K562 (cell line): ENCODE results near the gene DLGAP1. TPM values are rescaled to one million over a fixed set of nuclear protein-coding genes. Genes with fewer than 3 reads are reported as not detected.

ENCODE experiments used
- ATAC-seq: fragments of 200-7000 bp; cut with Tn5 transposase; 3 replicates; pipeline ENCODE4 v1.9.1; 2020; ENCODE audit warnings: moderate library complexity
- BruUV-seq: library from RNA; stranded (reverse); fragments of 400-500 nt; replicated peaks from 2 replicates; lab custom pipeline; 2021; lab: Mats Ljungman, UMichigan
- CTCF ChIA-PET: fragments of 300-600 bp; formaldehyde crosslinking; extraction: SDS; loops from one replicate; lab custom pipeline; 2021; ENCODE audit warnings: low intra/inter-chr PET ratio; lab: Yijun Ruan, JAX
- POLR2A ChIA-PET: fragments of 300-600, 350-650 bp; sonication (Branson Sonifier 250); formaldehyde crosslinking; extraction: SDS; loops from one replicate; lab custom pipeline; 2021; ENCODE audit warnings: antibody characterized with exemption, inconsistent platforms; lab: Yijun Ruan, JAX
- DNase-seq, 4 experiments: peaks; one replicate each; pipeline versions ENCODE4 v3.0.0 to v3.0.0-alpha.2; 2011 to 2018; ENCODE audit warnings: low spot score in 3 of 4, mixed read lengths in 3 of 4; ENCODE audit errors: extremely low read depth in 1 of 4
- FAIRE-seq: peaks from 2 replicates; lab custom pipeline; 2011; peaks lifted over from hg19 to GRCh38; lab: Jason Lieb, UNC
- H2AFZ ChIP-seq: 2 replicates; pipeline ENCODE4 v1.6.0; 2011; ENCODE audit warnings: low read depth, low read length, control low read depth, inconsistent platforms
- H3K27ac ChIP-seq: fragments of 200-600 bp; 3 replicates; pipeline ENCODE4 v1.8.0; 2011; ENCODE audit warnings: low read depth, mild to moderate bottlenecking, control low read depth, inconsistent platforms, low read length, moderate library complexity, mixed read lengths; ENCODE audit errors: extremely low read depth
- H3K27me3 ChIP-seq, 2 experiments: fragments of 300-600 bp in 1 of 2; 2 replicates in 1 of 2; 3 replicates in 1 of 2; pipeline versions ENCODE4 v1.6.0 to v1.8.0; 2011; ENCODE audit warnings: inconsistent platforms in 2 of 2, low read length in 2 of 2, mild to moderate bottlenecking in 1 of 2, mixed read lengths in 1 of 2, moderate library complexity in 1 of 2; ENCODE audit not compliant: control insufficient read depth in 2 of 2, insufficient read depth in 2 of 2
- H3K36me3 ChIP-seq: fragments of 300-600 bp; 3 replicates; pipeline ENCODE4 v1.8.0; 2011; ENCODE audit warnings: mild to moderate bottlenecking, low read length, inconsistent platforms; ENCODE audit not compliant: control insufficient read depth, insufficient read depth
- H3K4me1 ChIP-seq, 2 experiments: fragments of 200-600 bp in 1 of 2; replicated peaks in 1 of 2; 2 replicates in 1 of 2; 3 replicates in 1 of 2; pipeline versions ENCODE4 v1.5.1 to v1.8.0; 2011; ENCODE audit warnings: inconsistent platforms in 2 of 2, low read length in 2 of 2, mild to moderate bottlenecking in 1 of 2, mixed read lengths in 1 of 2, moderate library complexity in 1 of 2; ENCODE audit not compliant: control insufficient read depth in 2 of 2, insufficient read depth in 2 of 2
- H3K4me2 ChIP-seq: 2 replicates; pipeline ENCODE4 v1.6.1; 2011; ENCODE audit warnings: low read length, control low read depth, inconsistent platforms, mixed read lengths; ENCODE audit not compliant: insufficient read depth
- H3K4me3 ChIP-seq: fragments of 200-600 bp; sonication (generic), shearing (Covaris generic); 2 replicates; pipeline ENCODE4 v1.5.1; 2016; ENCODE audit warnings: control low read depth, inconsistent platforms
- H3K79me2 ChIP-seq: fragments of 200-600 bp; 3 replicates; pipeline ENCODE4 v1.8.0; 2011; ENCODE audit warnings: low read length, inconsistent platforms; ENCODE audit not compliant: control insufficient read depth, insufficient read depth
- H3K9ac ChIP-seq, 2 experiments: 2 replicates each; pipeline versions ENCODE4 v1.6.0 to v1.6.1; 2011; ENCODE audit warnings: low read depth in 2 of 2, low read length in 2 of 2, control low read depth in 1 of 2, inconsistent platforms in 1 of 2, mild to moderate bottlenecking in 1 of 2, mixed read lengths in 1 of 2; ENCODE audit not compliant: insufficient read depth in 1 of 2
- H3K9me1 ChIP-seq: one replicate; pipeline ENCODE4 v1.6.0; 2011; ENCODE audit warnings: inconsistent platforms, mild to moderate bottlenecking, low read length, moderate library complexity; ENCODE audit not compliant: control insufficient read depth, insufficient read depth
- H3K9me3 ChIP-seq: replicated peaks from 2 replicates; pipeline ENCODE4 v1.5.1; 2011; ENCODE audit warnings: low read depth, low read length, inconsistent platforms; ENCODE audit not compliant: control insufficient read depth, insufficient read depth
- H4K20me1 ChIP-seq: replicated peaks from 2 replicates; pipeline ENCODE4 v1.6.1; 2011; ENCODE audit warnings: low read length, inconsistent platforms, mixed read lengths; ENCODE audit not compliant: control insufficient read depth, insufficient read depth
- BDP1 ChIP-seq: IDR thresholded peaks from 3 replicates; pipeline ENCODE4 v1.6.1; 2011; ENCODE audit not compliant: insufficient read length, insufficient read depth
- CBX2 ChIP-seq: fragments of 200-600 bp; sonication (generic); IDR thresholded peaks from one replicate; pipeline ENCODE4 v1.6.1; 2012; ENCODE audit warnings: mild to moderate bottlenecking, low read length, inconsistent platforms; ENCODE audit not compliant: insufficient read depth, poor library complexity, severe bottlenecking
- ESRRA ChIP-seq: fragments of 450-650 bp; IDR thresholded peaks from 2 replicates; pipeline ENCODE4 v1.6.1; 2014; ENCODE audit warnings: low read depth, mild to moderate bottlenecking, moderate library complexity, borderline replicate concordance
- FOXK1 ChIP-seq: sonication (generic); formaldehyde crosslinking; IDR thresholded peaks from 2 replicates; pipeline ENCODE4 v1.8.0; 2022; ENCODE audit warnings: missing genetic modification reagents, mild to moderate bottlenecking, borderline replicate concordance
- GTF2E2 ChIP-seq: fragments of 200-800 bp; sonication (Bioruptor generic); IDR thresholded peaks from 2 replicates; pipeline ENCODE4 v1.6.1; 2016; ENCODE audit warnings: missing genetic modification characterization, missing compliant biosample characterization
- JUN ChIP-seq, 2 experiments: sonication (generic) in 1 of 2; formaldehyde crosslinking in 1 of 2; IDR thresholded peaks; 2 replicates each; pipeline versions ENCODE4 v1.6.1 to v1.8.0; 2012 to 2022; ENCODE audit warnings: borderline replicate concordance in 2 of 2, mild to moderate bottlenecking in 2 of 2, improper control_type of control experiment in 1 of 2, low read depth in 1 of 2, low read length in 1 of 2, missing genetic modification reagents in 1 of 2
- KDM1A ChIP-seq, 2 experiments: fragments of 450-650 bp; IDR thresholded peaks; 2 replicates each; pipeline ENCODE4 v1.6.1; 2016; ENCODE audit warnings: mild to moderate bottlenecking in 2 of 2
- SUPT5H ChIP-seq: fragments of 450-650 bp; IDR thresholded peaks from 2 replicates; pipeline ENCODE4 v1.6.1; 2016
- ZNF589 ChIP-seq: fragments of 200-800 bp; sonication (Bioruptor generic); IDR thresholded peaks from 2 replicates; pipeline ENCODE4 v1.6.1; 2016; ENCODE audit warnings: low read depth, missing genetic modification characterization, missing compliant biosample characterization
- WGBS: fragments of 100-300 bp; shearing (Covaris generic); methylation state at CpG from one replicate; pipeline ENCODE4 v1.1.6; 2016; ENCODE audit warnings: low coverage, mixed read lengths; ENCODE audit not compliant: insufficient coverage; ENCODE audit errors: missing lambda C conversion rate; 5-methylcytosine and 5-hydroxymethylcytosine counted together
- in situ Hi-C: fragments of 300-500 bp; cut with MboI; formaldehyde crosslinking; loops from 4 replicates; pipeline ENCODE4 v1.15.0; 2018; ENCODE audit warnings: inconsistent platforms, mixed read lengths
- intact Hi-C: fragments of 100-400 bp; cut with micrococcal nuclease; formaldehyde crosslinking; loops from 2 replicates; pipeline ENCODE4 v1.14.2; 2022
- polyA plus RNA-seq, 8 experiments: library from polyadenylated mRNA; depleted of rRNA in 4 of 8; stranded (reverse) in 5 of 8; unstranded in 3 of 8; fragments of >200 nt; fragmentation: Nextera tagmentation in 2 of 8; fragmentation: Illumina TruSeq in 1 of 8; extraction: Ambion mirVana in 2 of 8; extraction: Trizol in 1 of 8; gene quantifications; 2 replicates each; pipeline versions ENCODE4 v1.2.1 to v1.2.3, GENCODE V29; 2011 to 2014; ENCODE audit warnings: inconsistent platforms in 1 of 8, missing spikeins in 1 of 8
- total RNA-seq, 7 experiments: library from RNA; depleted of rRNA in 6 of 7; stranded (reverse); fragments of >200 nt in 6 of 7; fragmentation: Illumina TruSeq in 2 of 7; extraction: Trizol in 2 of 7; gene quantifications; 2 replicates each; pipeline versions ENCODE4 v1.2.1 to v1.2.3, GENCODE V29; 2011 to 2021; ENCODE audit warnings: low replicate concordance in 1 of 7
- TF ChIP-seq, protein P1 (sequence below): fragments of 250-450 bp; sonication (Bioruptor Pico); IDR thresholded peaks from 2 replicates; pipeline ENCODE4 v1.9.0; 2021; ENCODE audit warnings: mild to moderate bottlenecking, inconsistent platforms

DLGAP1 gene
- total and polyA plus RNA-seq, 9 of the 15 experiments (the other 6 are each of a cell fraction or from before 2014, with no cell fraction given) = 0.04 to 0.22 (median 0.08) TPM

DNA sequence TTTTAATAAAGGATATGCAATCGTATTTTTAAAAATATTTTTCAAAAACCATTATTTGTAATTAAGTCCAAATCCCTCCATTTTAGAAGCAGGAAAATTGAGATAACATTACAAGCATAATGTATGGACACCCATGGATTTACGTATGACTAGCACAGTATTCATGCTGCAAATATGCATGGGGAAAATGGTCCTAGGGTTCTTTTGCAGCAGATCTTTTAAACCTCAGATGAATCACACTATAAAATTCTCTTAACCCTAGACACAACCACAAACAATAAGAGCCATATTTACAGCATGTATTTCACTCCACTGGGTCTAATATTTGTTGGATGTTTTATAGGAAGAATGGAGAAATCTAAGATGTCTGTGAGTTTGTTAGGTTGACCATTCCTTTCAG lies 551.8 kb downstream of the DLGAP1 start:
- Histone ChIP-seq H3K36me3 (no peaks in the 10 kb centered on the region), H3K9ac (no peak overlapping the region), H3K27me3 (peaks cover 0 to 2% of the 10 kb centered on the region in 2 experiments; a peak in 3 of 5 replicates), H3K4me2 (no peak overlapping the region), H4K20me1 (no peaks in the 10 kb centered on the region), H3K79me2 (no peaks in the 10 kb centered on the region), H2AFZ (no peak overlapping the region), H3K4me3 (no peak overlapping the region), H3K9me1 (no peaks in the 10 kb centered on the region), H3K4me1 (no peaks in the 10 kb centered on the region), H3K9me3 (no peaks in the 10 kb centered on the region), H3K27ac (no peak overlapping the region)
- intact Hi-C loops = no loop called here
- POLR2A ChIA-PET = no interaction called here
- CTCF ChIA-PET = no interaction called here
- FAIRE-seq (no peak), ATAC-seq (no peak), DNase-seq (no peak)
- no peak for TF ChIP-seq BDP1
- no peak for TF ChIP-seq CBX2
- no peak for TF ChIP-seq JUN (IDR thresholded peaks at IDR 0.05; ENCODE audit: borderline replicate concordance, low read depth, low read length)
- no peak for TF ChIP-seq JUN (CRISPR knock-in tag; IDR thresholded peaks at IDR 0.05; ENCODE audit: borderline replicate concordance)
- no peak for TF ChIP-seq ZNF589 (CRISPR knock-in tag)
- TF ChIP-seq ESRRA = no peak
- TF ChIP-seq, protein P1, sequence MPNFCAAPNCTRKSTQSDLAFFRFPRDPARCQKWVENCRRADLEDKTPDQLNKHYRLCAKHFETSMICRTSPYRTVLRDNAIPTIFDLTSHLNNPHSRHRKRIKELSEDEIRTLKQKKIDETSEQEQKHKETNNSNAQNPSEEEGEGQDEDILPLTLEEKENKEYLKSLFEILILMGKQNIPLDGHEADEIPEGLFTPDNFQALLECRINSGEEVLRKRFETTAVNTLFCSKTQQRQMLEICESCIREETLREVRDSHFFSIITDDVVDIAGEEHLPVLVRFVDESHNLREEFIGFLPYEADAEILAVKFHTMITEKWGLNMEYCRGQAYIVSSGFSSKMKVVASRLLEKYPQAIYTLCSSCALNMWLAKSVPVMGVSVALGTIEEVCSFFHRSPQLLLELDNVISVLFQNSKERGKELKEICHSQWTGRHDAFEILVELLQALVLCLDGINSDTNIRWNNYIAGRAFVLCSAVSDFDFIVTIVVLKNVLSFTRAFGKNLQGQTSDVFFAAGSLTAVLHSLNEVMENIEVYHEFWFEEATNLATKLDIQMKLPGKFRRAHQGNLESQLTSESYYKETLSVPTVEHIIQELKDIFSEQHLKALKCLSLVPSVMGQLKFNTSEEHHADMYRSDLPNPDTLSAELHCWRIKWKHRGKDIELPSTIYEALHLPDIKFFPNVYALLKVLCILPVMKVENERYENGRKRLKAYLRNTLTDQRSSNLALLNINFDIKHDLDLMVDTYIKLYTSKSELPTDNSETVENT = no peak
- no peak for TF ChIP-seq SUPT5H
- no peak for TF ChIP-seq KDM1A (IDR thresholded peaks at IDR 0.05)
- no peak for TF ChIP-seq GTF2E2 (tag)
- TF ChIP-seq FOXK1 (CRISPR knock-in tag) = no peak
- in situ Hi-C loops = no loop called here
- 0% methylated on average over 2 of the region's 2 CpGs for WGBS
- no TSS peak for BruUV-seq
